GM18520 (cell line): Measurements from ENCODE around the gene NFILZ.

ENCODE experiments used
- ATAC-seq: cut with Tn5 transposase; IDR thresholded peaks from one replicate; pipeline ENCODE4 v1.9.1; 2021; ENCODE audit not compliant: unreplicated experiment

Gene NFILZ, protein sequence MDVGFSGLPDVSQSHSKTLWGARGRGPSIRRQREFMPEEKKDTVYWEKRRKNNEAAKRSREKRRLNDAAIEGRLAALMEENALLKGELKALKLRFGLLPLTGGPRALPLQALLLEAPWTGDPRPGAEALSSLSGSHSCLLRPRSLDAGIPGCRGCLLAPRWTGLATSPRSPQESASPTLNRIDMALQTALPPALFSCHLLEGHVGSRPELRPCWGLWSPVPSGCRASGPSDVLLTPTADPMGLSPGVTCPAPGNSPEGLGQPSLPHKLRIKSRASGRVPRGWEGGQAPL

DNA sequence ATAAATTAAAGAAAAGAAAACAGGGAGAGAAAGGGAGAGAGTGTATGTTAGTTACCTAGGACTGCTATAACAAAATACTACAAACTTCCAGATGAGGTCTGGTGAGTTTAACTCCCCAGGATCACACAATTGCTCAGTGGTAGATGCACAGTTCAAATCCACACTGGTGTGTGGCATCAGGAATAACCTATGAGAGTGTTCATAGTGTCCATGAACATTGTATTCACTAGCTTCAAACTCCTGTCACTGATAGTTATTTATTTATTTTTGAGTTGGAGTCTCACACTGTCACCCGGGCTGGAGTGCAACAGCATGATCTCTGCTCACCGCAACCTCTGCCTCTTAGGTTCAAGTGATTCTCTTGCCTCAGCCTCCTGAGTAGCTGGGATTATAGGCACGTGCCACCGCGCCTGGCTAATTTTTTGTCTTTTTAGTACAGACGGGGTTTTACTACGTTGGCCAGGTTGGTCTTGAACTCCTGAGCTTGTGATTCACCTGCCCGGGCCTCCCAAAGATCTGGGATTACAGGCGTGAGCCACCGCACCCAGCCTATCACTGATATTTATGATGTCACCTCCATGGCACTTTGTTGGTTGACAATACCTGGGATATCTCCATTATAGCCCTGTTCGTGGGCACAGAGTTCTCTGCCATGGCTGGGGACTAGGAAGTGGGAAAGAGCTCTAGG, at the start of gene NFILZ:
Gene NFILZ, plus strand, starts transcription at position 638 of the 688 bp plus-strand sequence. CDS start 46,133 bp downstream, outside the sequence.
- ATAC-seq = no peak

DNA sequence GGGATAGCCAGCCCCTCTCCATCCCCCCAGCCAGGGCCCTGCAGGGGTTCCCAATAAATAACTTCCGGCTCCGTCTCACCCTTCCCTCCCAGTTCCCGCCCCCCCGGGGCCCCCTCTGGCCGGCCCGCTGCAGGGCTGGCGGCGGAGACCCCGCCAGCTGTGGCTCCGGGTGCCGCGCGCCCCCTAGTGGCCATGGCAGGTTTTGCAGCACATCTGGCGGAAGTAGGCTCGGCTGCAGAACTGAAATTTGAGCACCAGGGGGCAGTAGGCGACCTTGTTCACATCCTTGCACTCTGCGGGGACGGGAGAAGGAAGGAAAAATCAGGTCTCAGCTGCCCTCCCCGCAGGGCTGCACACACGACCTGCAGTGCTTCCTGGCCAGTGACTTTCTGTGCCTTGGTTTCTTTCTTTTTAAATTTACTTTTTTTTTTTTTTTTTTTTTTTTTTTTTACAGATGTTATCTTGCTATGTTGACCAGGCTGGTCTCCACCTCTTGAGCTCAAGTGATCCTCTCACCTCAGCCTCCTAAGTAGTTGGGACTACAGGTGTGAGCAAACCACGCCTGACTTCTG, 49.6 kb upstream of the NFILZ start:
- ATAC-seq = no peak

DNA sequence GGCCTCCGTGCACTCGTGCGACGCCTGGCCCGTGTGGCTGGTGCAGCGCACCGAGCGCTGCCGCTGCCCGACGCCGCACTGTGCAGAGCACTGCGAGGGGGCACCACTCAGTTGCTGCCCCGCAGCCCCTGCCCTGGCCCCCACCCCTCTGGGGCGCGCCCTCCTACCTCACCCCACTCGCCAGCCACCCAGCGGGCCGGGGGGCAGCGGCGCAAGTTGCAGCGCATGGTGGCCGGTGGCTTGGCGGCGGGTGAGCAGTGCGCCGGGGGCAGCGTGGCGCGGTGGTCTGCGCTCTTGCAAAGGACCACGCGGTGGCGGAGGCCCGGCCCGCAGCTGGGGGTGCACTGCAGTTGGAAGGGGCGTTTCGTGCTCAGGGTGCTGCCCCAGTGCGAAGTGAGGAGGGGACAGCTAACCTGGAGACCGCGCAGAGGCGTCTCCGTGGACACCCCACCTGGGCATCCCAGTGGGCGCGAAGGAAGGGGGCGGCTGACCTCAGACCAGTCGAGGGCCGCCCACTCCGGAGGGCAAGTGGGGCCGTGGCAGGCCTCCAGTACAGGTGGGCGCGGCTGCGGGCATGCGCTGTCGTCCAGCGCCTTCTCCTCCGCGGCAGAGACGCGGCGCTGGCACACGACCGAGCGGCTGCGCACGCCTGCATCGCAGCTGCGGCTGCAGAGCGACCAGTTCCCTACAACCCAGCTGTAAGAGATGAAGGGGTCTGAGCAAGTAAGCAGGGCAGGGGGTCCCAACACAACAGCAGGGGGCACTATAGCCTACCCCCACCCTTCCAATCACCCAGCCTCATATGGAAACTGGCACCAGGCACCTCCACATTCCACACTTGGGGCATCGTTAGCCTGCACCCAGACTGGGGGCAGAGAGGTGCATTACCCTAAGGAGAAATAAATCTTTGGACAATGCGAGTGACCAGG, 45.2 kb upstream of the NFILZ start:
- ATAC-seq = no peak

DNA sequence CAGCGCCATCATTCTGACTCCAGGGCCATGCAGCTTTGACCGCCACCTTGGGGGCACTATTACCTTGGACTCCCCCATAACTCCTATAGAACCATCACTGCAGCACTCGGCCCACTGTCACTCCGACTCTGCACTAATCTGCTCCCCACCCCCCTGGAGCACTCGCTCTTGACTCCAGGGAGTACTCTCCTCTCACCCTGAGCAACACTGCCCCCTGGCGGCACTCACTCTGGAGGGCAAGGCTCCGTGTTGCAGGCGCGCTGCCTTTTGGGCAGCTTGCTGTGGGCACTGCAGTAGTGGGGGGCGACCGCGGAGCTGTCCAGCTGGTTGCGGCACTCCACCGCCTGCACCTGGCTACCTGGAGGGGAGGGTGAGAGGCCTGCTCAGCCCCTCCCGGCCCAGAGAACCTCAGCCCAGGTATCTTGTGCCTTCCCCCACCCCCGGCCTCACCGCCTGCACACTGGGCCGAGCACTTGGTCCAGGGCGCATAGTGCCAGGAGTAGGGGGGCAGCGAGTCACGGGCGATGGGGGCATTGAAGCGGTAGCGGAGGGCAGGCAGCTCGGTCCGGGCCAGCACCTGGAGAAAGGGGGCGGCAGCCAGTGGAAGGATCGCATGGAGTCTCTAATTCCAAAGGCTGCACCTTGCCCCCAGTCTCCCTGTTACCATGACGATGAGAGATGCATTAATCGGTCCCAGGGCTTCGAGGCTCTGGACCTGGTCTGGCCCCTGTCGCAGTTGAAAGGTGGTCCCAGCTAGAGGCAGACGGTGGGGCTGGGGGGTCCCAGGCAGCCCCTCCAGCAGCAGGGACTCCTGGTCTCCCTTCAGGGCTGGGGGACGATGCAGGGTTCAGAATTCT, 44.3 kb upstream of the NFILZ start:
- ATAC-seq = no peak

DNA sequence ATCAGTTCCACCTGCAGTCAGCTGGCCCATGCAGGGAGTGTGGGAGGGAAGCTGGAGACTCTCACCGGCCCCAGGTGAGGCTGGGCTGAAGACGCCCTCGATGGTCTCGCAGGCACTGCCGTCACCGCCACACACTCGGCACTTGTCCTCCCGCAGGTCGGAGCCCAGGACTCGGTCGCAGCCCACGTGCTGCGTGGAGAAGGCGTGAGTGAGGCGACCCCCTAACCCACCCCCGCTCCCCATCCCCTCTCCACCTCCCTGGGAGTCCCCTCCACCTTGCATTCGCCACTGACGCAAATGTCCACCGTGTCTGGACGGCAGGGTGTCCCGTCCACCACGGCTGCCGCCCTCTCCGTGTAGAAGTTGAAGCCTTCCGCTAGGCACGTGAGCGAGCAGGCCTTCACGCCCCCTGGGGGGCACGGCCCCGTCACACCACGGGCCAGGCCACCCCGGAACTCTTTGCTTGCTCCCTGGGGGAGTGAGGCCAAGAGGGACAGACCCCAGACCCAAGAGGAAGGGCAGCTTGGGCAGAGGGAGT, 41.2 kb upstream of the NFILZ start:
- ATAC-seq = no peak

DNA sequence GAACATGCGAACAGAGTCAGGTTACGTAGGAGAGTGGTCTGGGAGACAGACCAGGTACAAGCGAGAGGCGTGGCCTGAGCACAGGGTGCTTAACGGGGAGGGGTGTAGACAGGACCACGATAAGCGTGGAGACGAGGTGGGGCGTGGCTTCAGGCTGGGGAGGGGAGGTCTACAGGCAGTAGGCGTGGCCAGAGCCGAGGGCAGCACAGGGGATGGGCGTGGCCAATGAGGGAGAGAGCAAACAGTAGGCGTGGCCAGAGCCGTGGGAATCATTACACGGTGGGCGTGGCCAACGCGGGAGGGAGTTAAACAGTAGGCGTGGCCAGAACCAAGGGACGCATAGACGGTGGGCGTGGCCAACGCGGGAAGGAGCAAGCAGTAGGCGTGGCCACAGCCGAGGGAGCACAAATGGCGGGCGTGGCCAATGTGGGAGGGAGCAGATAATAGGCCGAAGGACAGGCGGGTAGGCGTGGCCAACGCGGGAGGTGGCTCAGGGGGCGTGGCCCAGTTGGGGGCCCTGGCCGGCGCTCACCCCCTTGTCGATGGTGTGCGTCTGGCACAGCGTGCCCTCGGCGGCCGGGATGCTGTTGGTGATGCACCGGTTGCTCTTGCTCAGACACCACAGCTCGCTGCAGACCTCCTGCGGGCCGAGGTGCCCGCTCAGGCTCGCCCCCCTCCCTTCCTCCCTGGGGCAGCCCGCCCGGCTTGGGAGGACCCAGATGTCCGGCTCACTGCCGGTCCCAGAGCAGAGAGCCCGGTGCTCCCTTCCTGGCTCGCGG, 38.0 kb upstream of the NFILZ start:
- no peak for ATAC-seq

DNA sequence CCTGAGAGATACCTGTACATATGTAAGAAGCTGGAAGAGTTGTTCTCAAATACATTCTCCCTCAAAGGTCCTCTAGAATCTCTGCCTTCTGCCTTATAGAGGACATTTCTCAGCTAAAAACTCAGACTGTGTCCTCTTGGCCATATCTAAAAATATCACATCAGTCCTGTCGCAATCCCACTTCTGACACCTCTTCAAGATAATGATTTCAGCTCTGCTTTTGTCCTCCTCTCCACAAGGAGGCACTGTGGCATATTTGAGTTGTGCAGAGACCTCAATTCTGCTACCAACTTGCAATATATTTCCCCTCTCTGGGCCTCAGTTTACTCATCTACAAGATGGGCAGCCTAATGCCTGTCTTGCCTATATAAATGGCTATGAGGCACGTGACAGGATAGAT, 36.5 kb upstream of the NFILZ start:
- no peak for ATAC-seq

DNA sequence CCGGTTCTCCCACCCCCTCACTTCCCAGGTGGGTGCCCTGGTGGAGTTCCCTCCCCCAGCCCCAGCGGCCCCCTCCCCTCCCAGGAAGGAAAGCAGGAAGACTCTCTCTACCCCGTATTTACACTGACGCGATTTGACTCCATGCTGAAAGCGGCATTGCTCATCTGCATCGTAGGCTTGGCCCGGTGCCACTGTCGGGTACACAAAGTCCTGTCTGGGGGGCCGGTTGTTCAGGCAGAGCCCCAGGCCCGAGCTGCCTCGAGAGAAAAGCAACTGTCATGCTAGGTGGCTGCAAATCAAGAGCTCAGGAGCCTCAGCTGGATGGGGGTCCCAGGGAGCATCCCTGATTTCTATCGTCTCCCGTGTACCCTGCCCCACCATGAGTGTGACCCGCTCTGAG, 34.8 kb upstream of the NFILZ start:
- no peak for ATAC-seq

DNA sequence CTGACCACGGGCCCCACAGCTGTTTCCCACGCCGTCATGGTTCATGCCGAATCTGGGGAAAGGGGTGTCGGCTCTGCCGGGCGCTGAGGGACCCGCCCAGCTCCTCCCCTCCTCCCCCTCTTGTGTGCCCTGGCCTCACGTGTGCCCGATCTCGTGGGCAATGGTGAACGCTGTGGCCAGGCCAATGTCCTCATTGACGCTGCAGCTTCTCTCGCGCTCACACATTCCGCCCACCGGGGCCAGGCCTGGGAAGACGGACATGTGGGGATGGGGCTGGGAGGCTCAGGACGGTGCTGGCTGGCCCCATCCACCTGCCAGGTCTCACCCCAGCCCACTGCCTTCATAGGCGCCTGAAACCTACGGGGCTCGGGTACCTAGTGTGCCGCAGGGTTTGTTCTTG, 34.3 kb upstream of the NFILZ start:
- ATAC-seq = no peak

DNA sequence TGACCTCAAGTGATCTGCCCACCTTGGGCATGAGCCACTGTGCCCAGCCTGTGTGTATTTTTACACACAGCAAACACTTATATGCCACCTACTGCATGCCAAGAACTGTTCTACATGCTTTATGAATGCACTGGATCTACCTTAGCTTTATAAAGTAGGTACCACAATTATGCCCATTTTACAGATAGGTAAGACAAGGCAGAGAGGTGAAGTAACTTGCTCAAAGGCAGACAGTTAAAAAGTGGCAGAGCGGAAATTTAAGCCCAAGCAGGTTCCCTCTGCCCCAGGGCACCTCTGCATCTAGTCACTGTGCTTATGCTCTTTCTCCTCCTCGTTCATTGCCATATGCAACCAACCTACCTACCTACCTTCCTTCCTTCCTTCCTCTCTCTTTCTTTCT, 30.4 kb upstream of the NFILZ start:
- no peak for ATAC-seq

DNA sequence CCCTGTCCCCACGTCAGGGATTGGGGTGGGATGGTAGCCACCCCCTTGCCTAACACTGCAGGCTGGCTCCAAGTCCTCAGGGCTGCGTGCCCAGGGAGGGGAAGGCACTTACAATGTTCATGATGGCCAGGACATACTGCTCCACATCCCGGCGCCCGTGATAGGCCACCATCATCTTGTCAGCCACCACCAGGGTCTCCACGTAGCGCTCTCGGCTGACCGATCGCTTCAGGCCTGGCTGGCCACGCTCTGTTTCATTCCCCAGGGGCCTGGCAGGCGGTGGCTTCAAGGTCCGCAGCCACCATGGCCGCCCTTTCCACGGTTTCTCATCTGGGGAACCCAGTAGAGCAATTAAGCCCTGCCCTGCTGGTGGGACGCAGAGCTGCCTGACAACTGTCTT, 29.6 kb upstream of the NFILZ start:
- ATAC-seq = no peak

DNA sequence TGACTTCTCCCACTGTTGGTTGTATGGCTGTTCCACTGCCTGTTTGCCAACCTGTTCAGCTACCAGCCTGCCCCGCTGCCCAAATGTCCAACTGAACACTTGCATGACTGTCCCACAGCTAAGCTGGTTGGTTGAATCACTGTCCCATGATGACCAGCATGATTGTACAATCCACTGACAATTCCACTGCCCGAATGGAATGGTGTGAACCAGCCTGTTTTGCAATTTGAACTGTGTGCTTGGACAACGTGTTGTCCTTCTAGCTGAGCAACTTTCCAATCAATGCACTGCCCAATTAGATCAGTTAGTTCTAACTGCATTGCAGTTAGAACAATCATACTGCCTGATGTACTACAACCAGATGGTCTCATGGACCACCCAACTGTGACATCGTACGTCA, 28.6 kb upstream of the NFILZ start:
- no peak for ATAC-seq

DNA sequence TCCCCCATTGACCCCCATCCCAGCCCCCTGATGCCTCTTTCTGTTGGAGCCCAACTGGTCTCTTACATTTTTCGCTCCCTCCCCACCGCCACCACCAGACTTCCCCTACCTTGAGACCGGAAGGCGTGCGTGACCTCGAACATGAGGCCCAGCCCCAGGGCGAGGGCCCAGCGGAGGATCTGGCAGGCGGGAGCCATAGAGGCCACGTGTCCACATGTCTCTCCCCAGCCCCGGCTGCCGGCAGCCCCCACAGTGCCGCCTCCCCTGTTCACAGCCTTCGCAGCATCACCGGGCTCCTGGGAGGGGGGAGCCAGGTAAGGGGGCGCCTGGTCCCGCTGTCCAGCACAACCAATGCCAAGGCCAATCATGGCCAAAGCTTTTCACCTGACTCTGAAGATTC, 24.9 kb upstream of the NFILZ start:
- no peak for ATAC-seq

DNA sequence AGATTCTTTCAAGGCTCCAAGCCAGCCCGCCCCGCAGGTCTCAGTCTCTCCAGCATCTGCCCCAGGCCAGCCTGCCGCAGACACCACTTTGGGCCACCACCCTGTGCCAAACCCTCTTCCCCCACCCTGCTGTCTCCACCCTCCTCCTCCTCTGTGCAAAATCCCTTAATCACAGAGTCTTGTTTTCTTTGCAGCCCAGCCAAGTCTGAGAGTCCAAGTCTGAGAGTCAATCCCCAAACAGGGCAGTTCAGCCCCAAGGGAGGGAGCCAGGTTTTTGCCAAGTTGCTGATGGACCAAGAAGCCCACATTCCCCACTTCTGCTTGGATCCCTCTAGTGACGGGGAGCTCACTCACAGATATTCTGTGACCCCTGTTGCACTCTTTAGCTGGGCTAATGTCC, 23.0 kb upstream of the NFILZ start:
- no peak for ATAC-seq

DNA sequence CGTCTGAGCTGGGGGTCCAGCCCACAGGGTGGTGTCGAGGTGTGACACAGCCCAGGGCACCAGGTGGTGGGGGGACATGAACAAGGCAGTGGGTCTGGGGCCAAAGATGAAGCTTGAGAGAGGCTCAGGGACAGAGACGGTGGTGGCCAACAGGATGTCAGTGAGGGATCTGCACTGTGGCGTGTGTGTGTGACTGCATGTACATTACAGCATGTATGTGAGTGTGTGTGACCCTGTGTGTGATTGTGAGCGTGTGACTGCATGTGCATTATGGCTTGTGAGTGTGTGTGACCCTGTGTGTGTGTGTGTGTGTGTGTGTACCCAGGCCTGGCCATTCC, 21.5 kb upstream of the NFILZ start:
- no peak for ATAC-seq

DNA sequence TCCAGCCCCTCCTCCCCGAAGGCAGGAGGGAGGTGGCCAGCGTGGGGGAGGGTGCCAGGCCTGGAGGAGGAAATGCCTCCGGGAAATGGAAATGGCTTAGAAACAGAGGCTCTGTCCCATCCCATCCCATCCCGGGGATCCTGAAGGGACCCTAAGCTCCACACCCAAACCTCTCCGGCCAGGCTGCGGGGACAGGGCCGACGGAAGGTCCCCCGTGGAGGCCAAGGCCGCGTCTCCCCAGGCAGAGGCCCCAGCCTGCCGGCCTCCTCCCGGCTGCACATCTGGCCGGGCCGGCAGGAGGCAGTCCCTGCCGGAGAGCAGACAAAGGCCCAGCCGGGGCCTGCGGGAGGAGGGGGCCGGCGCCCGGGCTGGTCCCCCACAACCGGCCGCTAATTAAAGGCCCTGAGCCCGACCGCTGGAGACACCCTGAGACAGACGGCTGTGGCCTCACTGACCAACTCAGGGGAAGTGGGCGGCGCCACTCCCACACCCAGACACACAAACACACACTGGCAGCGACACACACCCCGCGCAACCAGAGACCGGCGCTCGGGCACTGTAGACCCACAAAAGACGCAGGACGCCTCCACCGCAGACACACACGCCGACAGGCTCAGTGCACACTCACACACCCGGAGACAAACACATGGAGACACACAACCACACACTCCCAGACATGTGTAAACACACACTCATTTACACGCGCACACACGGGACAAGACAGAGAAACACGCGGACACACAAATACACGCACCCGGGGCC, 21.0 kb upstream of the NFILZ start:
- no peak for ATAC-seq

DNA sequence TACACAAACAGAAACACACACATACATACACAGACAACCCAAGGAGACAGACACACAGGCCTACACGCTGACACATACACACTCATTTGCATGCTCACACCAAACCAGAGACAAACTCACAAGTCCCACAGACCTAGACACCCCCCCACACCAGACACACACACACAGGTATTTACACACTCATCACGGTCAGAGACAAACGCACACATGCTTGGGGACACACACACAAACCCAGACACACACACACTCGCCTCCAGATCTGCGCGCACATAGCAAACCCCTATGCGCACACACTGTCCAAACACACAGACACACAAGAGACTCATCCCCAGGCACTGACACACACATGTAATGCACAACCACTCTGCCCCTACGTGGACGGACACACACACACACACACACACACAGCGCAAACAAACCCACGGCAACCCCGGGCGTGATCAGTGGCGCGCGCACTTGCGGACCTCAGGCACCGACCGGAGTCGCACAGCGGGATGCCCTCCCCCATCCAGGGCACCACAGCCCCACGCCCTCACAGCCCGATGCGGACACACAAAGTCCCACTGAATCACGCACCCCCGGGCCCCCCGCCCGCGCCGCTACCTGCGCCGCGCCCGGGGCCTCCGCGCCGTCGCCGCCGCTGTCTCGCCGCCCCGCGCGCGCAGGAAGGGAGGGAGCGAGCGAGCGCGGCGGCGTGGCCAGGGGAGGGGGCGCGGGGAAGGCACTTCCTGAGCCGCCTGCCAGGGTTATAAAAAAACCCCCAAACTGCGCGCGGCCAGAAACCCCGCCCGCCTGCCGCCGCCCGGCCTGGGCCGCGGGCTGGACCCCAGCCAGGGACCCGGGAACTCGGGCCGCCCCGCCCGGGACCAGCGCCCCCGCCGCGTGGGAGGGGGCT, 20.1 kb upstream of the NFILZ start, which contains the start of gene ADAMTS10:
Gene ADAMTS10, minus strand, starts transcription at position 675 of the 895 bp plus-strand sequence. CDS start 5,005 bp downstream, outside the sequence.
- no peak for ATAC-seq

DNA sequence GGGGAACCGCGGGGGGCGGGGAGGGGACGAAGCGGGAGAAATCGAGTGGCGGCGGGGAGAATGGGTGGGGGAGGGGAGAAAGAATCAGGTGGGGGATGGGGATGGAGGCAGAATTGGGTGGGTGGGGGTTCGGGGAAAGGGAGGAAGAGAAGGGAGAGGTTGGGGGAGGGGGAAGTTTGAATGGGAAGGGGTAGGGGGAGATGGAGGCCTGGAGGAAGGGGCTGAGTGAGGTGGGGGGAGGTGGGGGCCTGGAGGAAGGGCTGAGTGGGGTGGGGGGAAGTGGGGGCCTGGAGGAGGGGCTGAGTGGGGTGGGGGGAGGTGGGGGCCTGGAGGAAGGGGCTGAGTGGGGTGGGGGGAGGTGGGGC, 19.5 kb upstream of the NFILZ start:
- ATAC-seq = no peak
